ENCODE measurements around the gene KRT38.
"Not testable (repeated sequence)": the region's sequence is repeated elsewhere in the genome, so short reads cannot be mapped to it uniquely, and the experiment has no call there.

Gene KRT38

GRCh38 chr17:41402161-41402560 is 38.6 kb downstream of the KRT38 start:
- H3K4me3 ChIP-seq (replicated peaks; ENCODE audit: low read depth, low read length): no peak overlapping the region
- TF ChIP-seq CTCF (IDR thresholded peaks at IDR 0.05; ENCODE audit: low read length, missing control alignments): no peak
- DNase-seq (ENCODE audit: low read depth): no peak

- no peak for TF ChIP-seq CTCF (IDR thresholded peaks at IDR 0.05; ENCODE audit: low read length, missing control alignments)
- no peak for DNase-seq (ENCODE audit: low read depth)
- H3K4me3 ChIP-seq (replicated peaks; ENCODE audit: low read depth, low read length): no peak within 1 kb of the TSS
Measured at GRCh38 chr17:41396996-41397660, 43.7 kb downstream of the KRT38 start, which contains the start of gene KRT31. TSS of gene KRT31 (minus strand) at chr17:41397608. CDS start at chr17:41397539, 69 bp downstream.

GRCh38 chr17:41396340-41396739 is 44.4 kb downstream of the KRT38 start:
- H3K4me3 ChIP-seq (replicated peaks; ENCODE audit: low read depth, low read length): no peak overlapping the region
- no peak for DNase-seq (ENCODE audit: low read depth)
- no peak for TF ChIP-seq CTCF (IDR thresholded peaks at IDR 0.05; ENCODE audit: low read length, missing control alignments)

- no peak overlapping the region for H3K4me3 ChIP-seq (replicated peaks; ENCODE audit: low read depth, low read length)
- no peak for TF ChIP-seq CTCF (IDR thresholded peaks at IDR 0.05; ENCODE audit: low read length, missing control alignments)
- no peak for DNase-seq (ENCODE audit: low read depth)
Measured at GRCh38 chr17:41395611-41396010, 45.2 kb downstream of the KRT38 start.

DNA sequence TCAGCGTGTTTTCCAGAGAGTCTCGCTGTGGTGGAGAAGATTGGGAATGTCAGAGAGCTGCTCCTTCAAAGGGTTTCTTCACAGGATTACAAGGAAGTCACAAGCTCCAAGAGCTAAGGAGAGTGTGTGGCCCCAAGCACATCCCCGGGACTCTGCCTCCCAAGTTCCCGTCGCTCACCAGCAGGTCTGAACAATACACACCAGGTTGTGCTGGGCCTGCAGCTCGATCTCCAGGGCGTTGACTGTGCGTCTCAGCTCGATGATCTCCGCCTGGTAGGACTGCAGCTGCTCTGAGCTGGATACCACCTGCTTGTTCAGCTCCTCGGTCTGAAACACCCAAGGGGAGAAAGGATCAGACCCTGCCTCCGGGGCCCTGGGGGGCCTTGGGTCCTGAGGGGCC is 45.7 kb downstream of the KRT38 start:
- DNase-seq (ENCODE audit: low read depth); H3K4me3 ChIP-seq (replicated peaks; ENCODE audit: low read depth, low read length): not testable (repeated sequence)

DNA sequence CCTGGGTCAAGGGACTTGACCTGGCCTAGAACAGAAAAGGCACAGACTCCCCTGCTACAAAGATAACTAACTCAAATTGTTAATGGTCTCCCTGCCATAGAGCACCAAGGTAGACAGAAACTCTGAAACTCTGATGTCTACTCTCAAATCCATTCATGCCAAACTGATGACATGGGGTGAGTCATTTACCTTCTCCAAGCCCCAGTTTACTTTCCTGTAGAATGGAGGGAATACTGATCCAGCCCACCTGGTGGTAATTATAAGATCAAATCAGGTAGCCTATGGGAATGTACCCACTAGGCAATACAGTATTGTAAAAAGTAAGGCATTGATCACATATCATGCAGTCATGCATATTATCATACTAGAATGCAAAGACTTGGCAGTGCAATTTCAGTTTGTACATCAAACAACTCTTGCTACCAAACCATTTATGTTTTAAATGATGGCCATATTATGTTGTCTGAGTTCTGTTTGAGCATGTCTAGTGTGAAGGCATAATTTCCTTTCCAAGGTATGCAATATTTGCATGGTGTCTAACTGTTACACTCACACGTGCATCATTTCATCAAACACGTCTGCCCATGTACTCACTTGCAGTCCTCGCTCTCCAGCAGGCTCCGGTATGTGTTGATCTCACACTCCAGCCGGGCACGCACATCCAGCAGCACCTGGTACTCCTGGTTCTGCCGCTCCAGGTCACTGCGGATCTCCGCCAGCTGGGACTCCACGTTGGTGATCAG is 46.4 kb downstream of the KRT38 start:
- no peak for DNase-seq (ENCODE audit: low read depth)
- H3K4me3 ChIP-seq (replicated peaks; ENCODE audit: low read depth, low read length): no peak overlapping the region
- TF ChIP-seq CTCF (IDR thresholded peaks at IDR 0.05; ENCODE audit: low read length, missing control alignments): no peak

GRCh38 chr17:41393826-41394225 is 47.0 kb downstream of the KRT38 start:
- DNase-seq (ENCODE audit: low read depth): no peak
- H3K4me3 ChIP-seq (replicated peaks; ENCODE audit: low read depth, low read length): no peak overlapping the region
- no peak for TF ChIP-seq CTCF (IDR thresholded peaks at IDR 0.05; ENCODE audit: low read length, missing control alignments)

Data from fibroblast of pulmonary artery (primary cell).